Chondrocyte (in vitro differentiated cells): Measurements from ENCODE around the gene MTOR. TPM values are rescaled to one million over a fixed set of nuclear protein-coding genes. Genes with fewer than 3 reads are reported as not detected.
"Not testable (repeated sequence)": the region's sequence is repeated elsewhere in the genome, so short reads cannot be mapped to it uniquely, and the experiment has no call there.

Experiments used
- DNase-seq: peaks from one replicate; pipeline ENCODE4 v3.0.0; 2021; ENCODE audit warnings: mixed read lengths, low spot score
- H3K27ac Mint-ChIP-seq: one replicate; pipeline ENCODE4 v1.8.0; 2021; ENCODE audit warnings: mild to moderate bottlenecking, moderate library complexity, mixed read lengths; ENCODE audit not compliant: unreplicated experiment
- H3K27me3 Mint-ChIP-seq: 2 replicates; pipeline ENCODE4 v1.8.0; 2021; ENCODE audit warnings: low read depth, mixed read lengths
- H3K36me3 Mint-ChIP-seq: 2 replicates; pipeline ENCODE4 v1.8.0; 2021; ENCODE audit warnings: low read depth, mixed read lengths
- H3K4me1 Mint-ChIP-seq: 2 replicates; pipeline ENCODE4 v1.8.0; 2021; ENCODE audit warnings: low read depth, mild to moderate bottlenecking, mixed read lengths
- H3K4me3 Mint-ChIP-seq: one replicate; pipeline ENCODE4 v1.8.0; 2021; ENCODE audit warnings: mild to moderate bottlenecking, moderate library complexity, mixed read lengths; ENCODE audit not compliant: unreplicated experiment
- H3K9me3 Mint-ChIP-seq: 2 replicates; pipeline ENCODE4 v1.8.0; 2021; ENCODE audit warnings: low read depth, mixed read lengths
- long read RNA-seq: library from polyadenylated mRNA; stranded (forward); transcript quantifications from one replicate; pipeline ENCODE4 v2.0.0, GENCODE V29; 2021
- total RNA-seq: library from RNA; stranded (reverse); gene quantifications from 3 replicates; pipeline ENCODE4 v1.2.1, GENCODE V29; 2021
- TF ChIP-seq, protein P1 (sequence below): fragments of 200-600 bp; sonication (generic); IDR thresholded peaks from 2 replicates; pipeline ENCODE4 v1.5.0; 2021; ENCODE audit warnings: antibody characterized with exemption, mild to moderate bottlenecking, moderate library complexity

The MTOR gene
- total RNA-seq: 33.8 to 51.4 TPM (median 36.9 TPM) in 3 replicates
- long read RNA-seq, full-length matches to known transcripts: 6 of 19 reads
- long read RNA-seq, partial matches to known transcripts: 10 of 19 reads
- long read RNA-seq, other reads (novel, unspliced or antisense): 3 of 19 reads

GRCh38 chr1:11262171-11263049, at the start of gene MTOR:
TSS of gene MTOR (minus strand) at chr1:11262551. CDS start at chr1:11259409, 3,142 bp downstream.
- TF ChIP-seq, protein P1, sequence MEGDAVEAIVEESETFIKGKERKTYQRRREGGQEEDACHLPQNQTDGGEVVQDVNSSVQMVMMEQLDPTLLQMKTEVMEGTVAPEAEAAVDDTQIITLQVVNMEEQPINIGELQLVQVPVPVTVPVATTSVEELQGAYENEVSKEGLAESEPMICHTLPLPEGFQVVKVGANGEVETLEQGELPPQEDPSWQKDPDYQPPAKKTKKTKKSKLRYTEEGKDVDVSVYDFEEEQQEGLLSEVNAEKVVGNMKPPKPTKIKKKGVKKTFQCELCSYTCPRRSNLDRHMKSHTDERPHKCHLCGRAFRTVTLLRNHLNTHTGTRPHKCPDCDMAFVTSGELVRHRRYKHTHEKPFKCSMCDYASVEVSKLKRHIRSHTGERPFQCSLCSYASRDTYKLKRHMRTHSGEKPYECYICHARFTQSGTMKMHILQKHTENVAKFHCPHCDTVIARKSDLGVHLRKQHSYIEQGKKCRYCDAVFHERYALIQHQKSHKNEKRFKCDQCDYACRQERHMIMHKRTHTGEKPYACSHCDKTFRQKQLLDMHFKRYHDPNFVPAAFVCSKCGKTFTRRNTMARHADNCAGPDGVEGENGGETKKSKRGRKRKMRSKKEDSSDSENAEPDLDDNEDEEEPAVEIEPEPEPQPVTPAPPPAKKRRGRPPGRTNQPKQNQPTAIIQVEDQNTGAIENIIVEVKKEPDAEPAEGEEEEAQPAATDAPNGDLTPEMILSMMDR: peak; percentile 55
- Mint-ChIP-seq H3K27me3 (no peaks in the 10 kb centered on the region), H3K27ac (peak within 1 kb of the TSS; percentile 88), H3K36me3 (peaks cover 8% of the 10 kb centered on the region), H3K4me1 (peaks cover 16% of the 10 kb centered on the region), H3K9me3 (no peaks in the 10 kb centered on the region), H3K4me3 (peak within 1 kb of the TSS; percentile 91)
- peak; percentile 99 for DNase-seq

DNA sequence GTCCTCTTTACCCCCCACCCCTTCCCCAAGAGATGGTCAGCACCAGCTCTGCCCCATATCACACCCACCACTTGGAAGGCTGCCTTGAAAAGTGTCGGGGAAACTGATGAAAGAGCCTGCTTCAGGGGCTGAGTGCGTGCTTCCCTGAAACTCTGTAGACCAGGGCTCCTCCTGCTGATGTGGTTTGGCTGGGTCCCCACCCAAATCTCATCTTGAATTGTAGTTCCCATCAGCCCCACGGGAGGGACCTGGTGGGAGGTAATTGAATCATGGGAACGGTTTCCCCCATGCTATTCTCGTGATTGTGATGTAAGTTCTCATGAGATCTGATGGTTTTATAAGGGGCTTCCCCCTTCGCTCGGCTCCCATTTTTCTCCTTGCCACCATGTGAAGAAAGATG, 47.0 kb upstream of the MTOR start:
- H3K36me3 Mint-ChIP-seq: no peaks in the 10 kb centered on the region
- H3K27ac Mint-ChIP-seq: no peak overlapping the region
- H3K9me3 Mint-ChIP-seq: no peaks in the 10 kb centered on the region
- no peak for DNase-seq
- H3K4me3 Mint-ChIP-seq: no peak overlapping the region
- H3K4me1 Mint-ChIP-seq: no peaks in the 10 kb centered on the region
- TF ChIP-seq, protein P1: no peak
- peaks cover 31% of the 10 kb centered on the region for H3K27me3 Mint-ChIP-seq

- no peaks in the 10 kb centered on the region for H3K36me3 Mint-ChIP-seq
- H3K27ac Mint-ChIP-seq: no peak overlapping the region
- H3K4me1 Mint-ChIP-seq: no peaks in the 10 kb centered on the region
- TF ChIP-seq, protein P1: no peak
- no peaks in the 10 kb centered on the region for H3K9me3 Mint-ChIP-seq
- peaks cover 29% of the 10 kb centered on the region for H3K27me3 Mint-ChIP-seq
- no peak for DNase-seq
- no peak overlapping the region for H3K4me3 Mint-ChIP-seq
Measured at GRCh38 chr1:11308699-11309224, 46.4 kb upstream of the MTOR start.

DNA sequence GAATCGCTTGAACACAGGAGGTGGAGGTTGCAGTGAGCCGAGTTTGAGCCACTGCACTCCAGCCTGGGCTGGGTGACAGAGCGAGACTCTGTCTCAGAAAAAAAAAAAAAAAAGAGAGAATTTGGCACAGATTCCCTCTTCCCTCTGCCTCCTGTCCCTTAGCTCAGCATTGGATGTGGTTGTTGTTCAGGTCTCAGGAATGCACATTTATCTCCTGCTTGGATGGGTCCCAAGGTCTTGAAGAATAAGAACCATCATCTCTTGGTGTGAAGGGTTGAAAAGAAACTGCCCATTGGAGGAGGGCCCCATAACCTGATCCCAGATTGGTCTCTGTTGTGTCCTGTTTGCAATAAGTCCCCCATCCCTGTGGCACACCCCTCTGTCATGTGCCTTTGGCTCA, 45.5 kb upstream of the MTOR start:
- TF ChIP-seq, protein P1: no peak
- no peak overlapping the region for H3K27ac Mint-ChIP-seq

DNA sequence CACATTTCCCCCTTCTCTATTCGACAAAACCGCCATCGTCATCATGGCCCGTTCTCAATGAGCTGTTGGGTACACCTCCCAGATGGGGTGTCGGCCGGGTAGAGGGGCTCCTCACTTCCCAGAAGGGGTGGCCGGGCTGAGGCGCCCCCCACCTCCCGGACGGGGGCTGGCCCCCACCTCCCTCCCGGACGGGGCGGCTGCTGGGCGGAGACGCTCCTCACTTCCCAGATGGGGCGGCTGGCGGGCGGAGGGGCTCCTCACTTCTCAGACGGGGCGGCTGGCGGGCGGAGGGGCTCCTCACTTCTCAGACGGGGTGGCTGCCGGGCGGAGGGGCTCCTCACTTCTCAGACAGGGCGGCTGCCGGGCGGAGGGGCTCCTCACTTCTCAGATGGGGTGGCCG, 43.2 kb upstream of the MTOR start:
- DNase-seq, H3K27ac Mint-ChIP-seq, H3K4me1 Mint-ChIP-seq, H3K36me3 Mint-ChIP-seq, H3K4me3 Mint-ChIP-seq, H3K9me3 Mint-ChIP-seq: not testable (repeated sequence)
- peaks cover 15% of the 10 kb centered on the region for H3K27me3 Mint-ChIP-seq

More for the DNA sequence above, 45.5 kb upstream of the MTOR start:
- Mint-ChIP-seq H3K9me3 (no peaks in the 10 kb centered on the region), H3K36me3 (no peaks in the 10 kb centered on the region), H3K4me3 (no peak overlapping the region), H3K27me3 (peaks cover 29% of the 10 kb centered on the region), H3K4me1 (no peaks in the 10 kb centered on the region)
- no peak for DNase-seq
